HCT116 (cell line): ENCODE results near the gene TMEM138. TPM values are rescaled to one million over a fixed set of nuclear protein-coding genes. Genes with fewer than 3 reads are reported as not detected.

ENCODE experiments used
- ATAC-seq: fragments of 200-7000 bp; cut with Tn5 transposase; 2 replicates; pipeline ENCODE4 v1.9.1; 2020; ENCODE audit warnings: mild to moderate bottlenecking, moderate library complexity
- BruUV-seq: library from RNA; stranded (reverse); fragments of 400-500 nt; replicated peaks from 2 replicates; lab custom pipeline; 2021; lab: Mats Ljungman, UMichigan
- CTCF ChIA-PET: fragments of 300-600 bp; sonication (Branson Sonifier 250); formaldehyde crosslinking; loops from one replicate; lab custom pipeline; 2021; ENCODE audit warnings: antibody characterized with exemption; lab: Charles Lee
- POLR2A ChIA-PET: fragments of 300-600, 350-600 bp; sonication (Branson Sonifier 250); formaldehyde crosslinking; loops from one replicate; lab custom pipeline; 2021; ENCODE audit warnings: antibody characterized with exemption; lab: Charles Lee
- RAD21 ChIA-PET, 2 experiments: fragments of 300-600 bp; sonication (Branson Sonifier 250); formaldehyde crosslinking; loops; one replicate each; lab custom pipeline; 2023; ENCODE audit warnings: low total read pairs in 2 of 2; ENCODE audit not compliant: uncharacterized antibody in 2 of 2, unreplicated experiment in 2 of 2, low non-redundant PET in 1 of 2; lab: Charles Lee
- DNase-seq: peaks from one replicate; pipeline ENCODE4 v3.0.0-alpha.2; 2010; ENCODE audit warnings: low read depth, low spot score
- H2AFZ ChIP-seq: fragments of 200-600 bp; shearing (Covaris generic), sonication (generic); 2 replicates; pipeline ENCODE4 v1.6.1; 2017; ENCODE audit warnings: low read depth, mixed run types, mixed read lengths, antibody characterized with exemption, low read length; ENCODE audit not compliant: poor library complexity, severe bottlenecking
- H3K27ac ChIP-seq: 2 replicates; pipeline ENCODE4 v1.5.1; 2012; ENCODE audit warnings: low read depth, low read length
- H3K27me3 ChIP-seq: fragments of 200-600 bp; sonication (generic); 2 replicates; pipeline ENCODE4 v1.6.1; 2016; ENCODE audit warnings: mixed run types, low read length, mixed read lengths; ENCODE audit not compliant: insufficient read depth
- H3K36me3 ChIP-seq, 2 experiments: fragments of 200-500 bp in 1 of 2; fragments of 200-600 bp in 1 of 2; sonication (Bioruptor generic) in 1 of 2; sonication (generic) in 1 of 2; 2 replicates each; pipeline versions ENCODE4 v1.5.1 to v1.6.1; 2014 to 2016; ENCODE audit warnings: low read length in 2 of 2, inconsistent platforms in 1 of 2, mixed read lengths in 1 of 2, mixed run types in 1 of 2; ENCODE audit not compliant: insufficient read depth in 2 of 2, control insufficient read depth in 1 of 2
- H3K4me1 ChIP-seq, 2 experiments: fragments of 200-600 bp in 1 of 2; sonication (generic) in 1 of 2; 2 replicates each; pipeline versions ENCODE4 v1.5.1 to v1.6.1; 2012 to 2017; ENCODE audit warnings: low read length in 2 of 2, inconsistent platforms in 1 of 2, mild to moderate bottlenecking in 1 of 2, mixed read lengths in 1 of 2, mixed run types in 1 of 2, moderate library complexity in 1 of 2; ENCODE audit not compliant: insufficient read depth in 2 of 2, control insufficient read depth in 1 of 2
- H3K4me2 ChIP-seq: fragments of 200-600 bp; sonication (generic); 2 replicates; pipeline ENCODE4 v1.6.1; 2017; ENCODE audit warnings: mixed run types, low read length, mixed read lengths
- H3K4me3 ChIP-seq, 2 experiments: fragments of 200-600 bp in 1 of 2; sonication (generic) in 1 of 2; replicated peaks in 1 of 2; 2 replicates each; pipeline ENCODE4 v1.5.1; 2011 to 2016; ENCODE audit warnings: low read length in 2 of 2, control low read depth in 1 of 2, low read depth in 1 of 2, mild to moderate bottlenecking in 1 of 2, mixed read lengths in 1 of 2, mixed run types in 1 of 2
- H3K79me2 ChIP-seq: fragments of 200-600 bp; sonication (generic); 2 replicates; pipeline ENCODE4 v1.6.1; 2017; ENCODE audit warnings: mild to moderate bottlenecking, mixed run types, low read length, moderate library complexity, mixed read lengths; ENCODE audit not compliant: insufficient read depth
- H3K9ac ChIP-seq: fragments of 200-600 bp; sonication (generic); 2 replicates; pipeline ENCODE4 v1.6.1; 2016; ENCODE audit warnings: low read length, mixed read lengths
- H3K9me2 ChIP-seq: fragments of 200-600 bp; sonication (generic), shearing (Covaris generic); 2 replicates; pipeline ENCODE4 v1.6.1; 2017; ENCODE audit warnings: mixed run types, mild to moderate bottlenecking, moderate library complexity; ENCODE audit not compliant: insufficient read depth
- H3K9me3 ChIP-seq, 2 experiments: fragments of 200-500 bp in 1 of 2; fragments of 200-600 bp in 1 of 2; sonication (Bioruptor generic) in 1 of 2; sonication (generic) in 1 of 2; 2 replicates each; pipeline ENCODE4 v1.6.1; 2014 to 2017; ENCODE audit warnings: low read length in 2 of 2, mixed read lengths in 2 of 2, inconsistent platforms in 1 of 2, low read depth in 1 of 2, mild to moderate bottlenecking in 1 of 2, mixed run types in 1 of 2, moderate library complexity in 1 of 2; ENCODE audit not compliant: control insufficient read depth in 1 of 2, insufficient read depth in 1 of 2
- H4K20me1 ChIP-seq: fragments of 200-600 bp; sonication (generic), shearing (Covaris generic); 2 replicates; pipeline ENCODE4 v1.6.1; 2017; ENCODE audit warnings: mixed run types, mild to moderate bottlenecking, moderate library complexity; ENCODE audit not compliant: insufficient read depth
- CBX3 ChIP-seq: IDR thresholded peaks from 2 replicates; pipeline ENCODE4 v1.6.1; 2012; ENCODE audit warnings: low read depth
- CEBPB ChIP-seq: IDR thresholded peaks from 2 replicates; pipeline ENCODE4 v1.6.1; 2012; ENCODE audit warnings: low read depth
- ELF1 ChIP-seq: IDR thresholded peaks from 2 replicates; pipeline ENCODE4 v1.6.1; 2012; ENCODE audit warnings: low read depth, borderline replicate concordance
- JUND ChIP-seq: IDR thresholded peaks from 2 replicates; pipeline ENCODE4 v1.6.1; 2012
- POLR2AphosphoS5 ChIP-seq: IDR thresholded peaks from 2 replicates; pipeline ENCODE4 v1.6.1; 2011; ENCODE audit warnings: mild to moderate bottlenecking, low read depth, low read length, moderate library complexity
- RAD21 ChIP-seq: IDR thresholded peaks from 2 replicates; pipeline ENCODE4 v1.6.1; 2012; ENCODE audit warnings: low read depth, mild to moderate bottlenecking
- REST ChIP-seq: IDR thresholded peaks from 2 replicates; pipeline ENCODE4 v1.6.1; 2012; ENCODE audit warnings: low read depth
- SRF ChIP-seq: IDR thresholded peaks from 2 replicates; pipeline ENCODE4 v1.6.1; 2012; ENCODE audit warnings: low read depth
- YY1 ChIP-seq: IDR thresholded peaks from 2 replicates; pipeline ENCODE4 v1.6.1; 2011; ENCODE audit warnings: low read length, low read depth, moderate library complexity, mild to moderate bottlenecking; ENCODE audit not compliant: insufficient replicate concordance; ENCODE audit errors: extremely low read depth
- ZBTB33 ChIP-seq: IDR thresholded peaks from 2 replicates; pipeline ENCODE4 v1.6.1; 2011; ENCODE audit warnings: mild to moderate bottlenecking, low read length, moderate library complexity; ENCODE audit not compliant: insufficient replicate concordance; ENCODE audit errors: extremely low read depth
- ZFX ChIP-seq: fragments of 450-650 bp; IDR thresholded peaks from 2 replicates; pipeline ENCODE4 v1.6.1; 2017
- ZNF274 ChIP-seq: fragments of 200-500 bp; sonication (Bioruptor generic); IDR thresholded peaks from 2 replicates; pipeline ENCODE4 v1.6.1; 2014; ENCODE audit warnings: mild to moderate bottlenecking, low read depth, low read length, inconsistent platforms
- intact Hi-C: fragments of 100-400 bp; cut with micrococcal nuclease; formaldehyde crosslinking; loops from 2 replicates; pipeline ENCODE4 v1.10.0; 2022
- total RNA-seq: library from RNA; stranded (reverse); gene quantifications from one replicate; pipeline ENCODE4 v1.2.1, GENCODE V29; 2021; ENCODE audit not compliant: unreplicated experiment

Gene TMEM138
- total RNA-seq, 1 experiment from 2014 or later: 45.0 TPM

GRCh38 chr11:61327669-61328071 is 34.5 kb upstream of the TMEM138 start:
- DNase-seq (no peak), ATAC-seq (no peak)
- Histone ChIP-seq H3K27me3 (no peaks in the 10 kb centered on the region), H3K36me3 (peaks cover 46 to 55% of the 10 kb centered on the region in 2 experiments), H3K4me2 (no peak overlapping the region), H4K20me1 (no peaks in the 10 kb centered on the region; the same call in 1 of the 2 replicates), H2AFZ (no peak overlapping the region), H3K27ac (no peak overlapping the region), H3K9ac (no peak overlapping the region), H3K9me3 (no peaks in the 10 kb centered on the region), H3K79me2 (peaks cover 77% of the 10 kb centered on the region), H3K4me1 (peaks cover 8 to 14% of the 10 kb centered on the region in 2 experiments), H3K4me3 (no peak overlapping the region), H3K9me2 (no peaks in the 10 kb centered on the region)
- ChIA-PET CTCF (interaction anchor here (1.1 kb wide), 1 partner anchor 8 kb away, joined by 3 read pairs; no protein-coding TSS in a partner anchor), POLR2A (interaction anchor here (1.7 kb wide), 1 partner anchor 8 kb away, joined by 5 read pairs; no protein-coding TSS in a partner anchor), RAD21 (no interaction called here)
- intact Hi-C loops: no loop called here
- BruUV-seq: no TSS peak
- TF ChIP-seq RAD21: no peak
- TF ChIP-seq REST: no peak
- TF ChIP-seq ZFX: no peak
- no peak for TF ChIP-seq ZNF274
- no peak for TF ChIP-seq CEBPB
- no peak for TF ChIP-seq SRF
- no peak for TF ChIP-seq JUND
- TF ChIP-seq ELF1: no peak
- no peak for TF ChIP-seq CBX3
- TF ChIP-seq POLR2AphosphoS5: no peak
- TF ChIP-seq ZBTB33: no peak
- TF ChIP-seq YY1: no peak
